Posterior vena cava (tissue), 2 donors: ENCODE measurements around the gene DNAJC4. TPM values are rescaled to one million over a fixed set of nuclear protein-coding genes. Genes with fewer than 3 reads are reported as not detected.
A peak's percentile ranks its signal among the peaks of the same experiment; 100 is the strongest.

Experiments
- DNase-seq: peaks from one replicate; pipeline ENCODE4 v3.0.0-alpha.2; 2020; ENCODE audit warnings: low spot score
- intact Hi-C, 2 donors: fragments of 100-400 bp; cut with DNase I; formaldehyde crosslinking; loops; one replicate each; pipeline versions ENCODE4 v1.14.1 to v1.14.2; 2022 to 2023
- total RNA-seq, 2 donors: library from RNA; stranded (reverse); fragmentation: NEBNext Ultra II Directional; extraction: Animal tissue kit (Norgen Biotek cat#: 25700); gene quantifications; one replicate each; pipeline ENCODE4 v1.2.1, GENCODE V29; 2021
- donor health status: DM: yes; HTN: yes; CAD: no.
- donor health status: DM: yes; HTN: yes; CAD: no.

Gene DNAJC4
- total RNA-seq, 2 donors from 2014 or later: 16.1 to 21.3 TPM

DNA sequence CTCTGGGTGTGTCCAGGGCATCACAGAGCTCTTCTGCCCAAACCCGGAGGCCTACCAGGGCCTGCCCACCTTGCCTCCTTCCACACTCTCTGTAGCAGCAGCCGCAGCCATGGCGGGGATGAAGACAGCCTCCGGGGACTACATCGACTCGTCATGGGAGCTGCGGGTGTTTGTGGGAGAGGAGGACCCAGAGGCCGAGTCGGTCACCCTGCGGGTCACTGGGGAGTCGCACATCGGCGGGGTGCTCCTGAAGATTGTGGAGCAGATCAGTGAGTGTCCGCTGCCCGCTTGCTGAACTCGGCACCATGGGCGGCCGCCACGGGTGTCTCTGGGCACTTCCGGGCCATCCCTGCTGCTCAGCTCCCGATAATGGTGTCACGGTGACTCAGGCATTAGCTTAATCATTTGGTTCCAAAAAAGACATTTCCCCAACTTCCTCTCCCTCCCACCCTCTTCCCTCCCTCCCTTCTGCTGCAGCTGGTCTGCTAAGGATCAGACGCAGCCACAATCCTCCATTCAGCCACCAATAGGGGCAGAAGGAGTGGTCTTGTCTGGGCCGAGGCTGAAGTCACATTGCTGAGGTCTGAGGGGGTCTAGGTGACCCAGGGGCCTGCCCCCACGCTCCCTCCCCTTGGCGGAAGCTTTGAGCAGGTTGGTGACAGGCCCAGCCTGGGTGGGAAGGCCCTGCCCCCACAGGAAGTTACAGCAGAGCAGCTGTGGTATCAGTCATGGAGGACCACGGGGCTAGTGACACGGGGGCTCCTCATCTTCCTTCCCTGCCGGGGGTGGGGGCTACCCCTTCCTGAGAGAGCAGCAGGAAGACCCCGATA, 22.9 kb upstream of the DNAJC4 start:
- DNase-seq: peak; percentile 94
- intact Hi-C loops: loop anchor here (1.0 to 10.0 kb wide), 3 partner anchors 16 to 95 kb away; partner anchors contain the start of genes CATSPERZ (in 1 of the 2) and KCNK4 (in 1 of the 2)

DNA sequence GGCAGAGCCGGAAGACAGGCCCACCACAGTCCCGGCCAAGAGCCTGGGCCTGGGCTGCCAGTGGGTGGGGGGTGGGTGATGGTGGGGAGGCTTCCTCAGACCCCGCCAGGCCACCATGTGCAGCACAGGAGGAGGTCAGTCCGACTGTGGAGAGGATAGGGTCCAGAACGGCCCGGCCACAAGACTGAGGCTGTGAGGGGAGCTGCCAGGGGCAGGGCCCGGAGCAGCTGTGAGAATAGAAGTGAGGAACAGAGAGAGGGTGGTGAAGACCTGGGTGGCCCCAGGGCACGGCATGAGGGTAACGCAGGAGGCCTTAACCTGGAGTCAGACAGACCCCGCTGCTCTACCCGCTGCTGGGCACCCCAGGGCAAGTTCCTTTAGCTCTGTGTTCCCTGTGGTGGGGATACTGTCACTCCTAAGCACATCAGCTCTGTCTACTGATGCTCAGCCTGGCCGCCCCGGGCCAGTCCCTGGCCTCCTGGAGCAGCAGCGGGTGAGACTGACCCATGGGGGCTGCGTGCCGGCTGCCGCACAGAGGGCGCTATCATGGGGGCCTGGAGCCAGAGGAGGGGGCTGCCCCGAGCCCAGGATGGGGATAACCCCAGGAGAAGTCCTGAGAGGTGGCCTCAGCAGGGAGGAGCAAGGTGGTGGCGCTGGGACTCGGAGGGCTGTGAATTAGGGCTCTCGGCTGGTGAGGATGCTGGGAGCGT, 22.1 kb upstream of the DNAJC4 start:
- intact Hi-C loops: loop anchor here (5.0 to 10.0 kb wide), 2 partner anchors 87 to 94 kb away; partner anchors contain the start of genes CATSPERZ (in 1 of the 2) and KCNK4 (in 1 of the 2)
- DNase-seq: peak; percentile 82

- DNase-seq: peak; percentile 83
- intact Hi-C loops: loop anchor here (5.0 to 10.0 kb wide), 2 partner anchors 86 to 93 kb away; partner anchors contain the start of genes CATSPERZ (in 1 of the 2) and KCNK4 (in 1 of the 2)
Observed at GRCh38 chr11:64208796-64209562, 21.4 kb upstream of the DNAJC4 start.

GRCh38 chr11:64209563-64209843, 20.8 kb upstream of the DNAJC4 start:
- intact Hi-C loops: loop anchor here (5.0 to 10.0 kb wide), 2 partner anchors 85 to 93 kb away; partner anchors contain the start of genes CATSPERZ (in 1 of the 2) and KCNK4 (in 1 of the 2)

DNA sequence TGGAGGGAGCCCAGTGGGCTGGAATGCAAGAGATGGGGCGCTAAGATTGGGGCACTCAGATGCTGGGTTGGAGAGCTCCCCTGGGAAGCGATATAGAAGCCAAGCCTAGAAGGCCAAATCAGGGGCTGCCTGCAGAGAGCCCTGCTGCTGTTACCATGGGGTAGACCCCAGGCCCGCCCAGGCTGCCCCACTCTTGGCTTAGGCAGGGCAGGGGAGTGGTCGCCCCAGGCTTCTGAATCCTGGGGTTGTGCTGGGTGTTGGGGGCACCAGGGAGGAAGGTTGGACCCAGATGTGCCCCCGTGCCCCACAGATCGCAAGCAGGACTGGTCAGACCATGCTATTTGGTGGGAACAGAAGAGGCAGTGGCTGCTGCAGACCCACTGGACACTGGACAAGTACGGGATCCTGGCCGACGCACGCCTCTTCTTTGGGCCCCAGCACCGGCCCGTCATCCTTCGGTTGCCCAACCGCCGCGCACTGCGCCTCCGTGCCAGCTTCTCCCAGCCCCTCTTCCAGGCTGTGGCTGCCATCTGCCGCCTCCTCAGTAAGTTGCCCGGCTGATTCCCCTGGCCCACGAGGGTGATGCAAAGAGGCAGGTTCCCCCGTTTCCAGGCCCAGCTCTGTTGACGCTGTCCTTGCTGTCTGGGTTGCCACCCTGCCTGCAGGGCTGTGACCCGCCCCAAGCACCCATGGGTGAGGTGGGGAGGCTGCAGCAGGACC, 19.9 kb upstream of the DNAJC4 start:
- no peak for DNase-seq
- intact Hi-C loops: no loop called here

More at GRCh38 chr11:64209563-64209843, 20.8 kb upstream of the DNAJC4 start:
- DNase-seq: no peak

DNA sequence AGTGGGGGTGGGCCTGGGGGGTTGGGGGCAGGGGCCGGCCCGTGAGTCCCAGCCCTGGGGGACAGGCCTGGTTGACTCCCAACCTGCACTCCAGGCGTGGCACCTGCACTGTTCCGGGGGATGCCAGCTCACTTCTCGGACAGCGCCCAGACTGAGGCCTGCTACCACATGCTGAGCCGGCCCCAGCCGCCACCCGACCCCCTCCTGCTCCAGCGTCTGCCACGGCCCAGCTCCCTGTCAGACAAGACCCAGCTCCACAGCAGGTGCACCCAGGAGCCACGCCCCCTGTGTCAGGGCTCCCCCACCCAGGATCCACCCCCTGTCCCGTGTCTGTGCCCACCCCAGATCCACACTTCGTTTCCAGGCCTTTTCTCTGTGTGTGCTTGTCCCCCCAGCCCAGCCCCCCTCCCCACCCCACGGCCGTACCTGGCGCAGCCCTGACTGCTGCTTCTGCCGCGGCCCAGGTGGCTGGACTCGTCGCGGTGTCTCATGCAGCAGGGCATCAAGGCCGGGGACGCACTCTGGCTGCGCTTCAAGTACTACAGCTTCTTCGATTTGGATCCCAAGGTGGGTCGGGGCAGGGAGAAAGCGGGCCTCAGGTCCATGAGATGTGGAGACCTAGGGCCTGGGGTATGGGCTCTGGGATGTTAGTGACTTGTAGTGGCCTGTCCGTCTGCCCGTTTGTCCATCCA, 19.0 kb upstream of the DNAJC4 start:
- DNase-seq: no peak
- intact Hi-C loops: no loop called here

DNA sequence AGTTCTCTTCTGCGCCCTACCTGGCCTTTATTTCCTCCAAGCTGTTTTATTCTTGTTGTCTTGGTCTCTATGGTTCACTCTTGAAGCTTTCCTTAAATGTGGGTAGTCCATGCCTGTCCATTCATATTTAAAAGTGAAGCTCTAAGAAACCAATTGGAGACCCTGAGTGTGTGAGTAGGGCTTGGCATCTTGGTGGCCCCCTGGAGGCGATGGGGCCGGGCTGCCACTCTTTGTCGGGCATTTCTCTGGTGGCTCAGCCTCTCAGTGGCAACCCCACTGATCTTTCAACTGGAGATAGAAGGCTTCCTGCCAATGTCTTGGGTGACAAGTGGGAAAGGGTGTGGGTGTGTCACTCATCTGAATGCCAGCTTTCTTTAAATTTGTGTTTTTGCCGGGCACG, 13.5 kb upstream of the DNAJC4 start:
- intact Hi-C loops: no loop called here

GRCh38 chr11:64218628-64219353, 11.6 kb upstream of the DNAJC4 start:
- DNase-seq: no peak
- intact Hi-C loops: loop anchor here in 1 of 2 donors (2.0 kb wide), 1 partner anchor 150 kb away; no protein-coding TSS in a partner anchor

More for the DNA sequence above, 13.5 kb upstream of the DNAJC4 start:
- DNase-seq: no peak

DNA sequence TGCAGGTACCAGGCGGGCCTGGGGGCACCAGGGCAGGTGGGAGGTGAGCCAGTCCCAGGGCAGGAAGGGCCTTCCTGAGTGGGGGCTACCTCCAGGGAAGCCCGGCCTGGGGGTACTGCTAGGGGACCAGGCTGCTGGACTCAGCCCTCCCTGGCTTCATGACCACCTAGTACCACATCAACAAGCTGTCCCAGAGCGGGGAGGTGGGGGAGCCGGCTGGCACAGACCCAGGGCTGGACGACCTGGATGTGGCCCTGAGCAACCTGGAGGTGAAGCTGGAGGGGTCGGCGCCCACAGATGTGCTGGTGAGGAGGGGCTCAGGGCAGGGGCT, 11.0 kb upstream of the DNAJC4 start:
- intact Hi-C loops: loop anchor here in 1 of 2 donors (2.0 kb wide), 1 partner anchor 151 kb away; no protein-coding TSS in a partner anchor
- DNase-seq: peak; percentile 77

DNA sequence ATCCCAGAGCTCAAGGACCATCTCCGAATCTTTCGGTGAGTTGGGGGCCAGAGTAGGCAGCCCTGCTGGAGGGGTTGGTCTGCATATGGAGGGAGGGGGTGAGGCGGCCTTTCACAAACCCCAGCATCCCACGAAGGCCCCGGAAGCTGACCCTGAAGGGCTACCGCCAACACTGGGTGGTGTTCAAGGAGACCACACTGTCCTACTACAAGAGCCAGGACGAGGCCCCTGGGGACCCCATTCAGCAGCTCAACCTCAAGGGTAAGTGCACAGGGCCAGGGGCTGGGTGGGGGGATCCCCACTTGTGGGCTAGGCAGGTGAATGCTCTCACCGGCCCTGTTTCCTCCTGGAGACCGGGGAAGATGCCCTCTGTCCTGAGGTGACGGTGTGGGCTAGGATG, 10.6 kb upstream of the DNAJC4 start:
- DNase-seq: peak; percentile 74
- intact Hi-C loops: loop anchor here in 1 of 2 donors (2.0 kb wide), 1 partner anchor 151 kb away; no protein-coding TSS in a partner anchor

DNA sequence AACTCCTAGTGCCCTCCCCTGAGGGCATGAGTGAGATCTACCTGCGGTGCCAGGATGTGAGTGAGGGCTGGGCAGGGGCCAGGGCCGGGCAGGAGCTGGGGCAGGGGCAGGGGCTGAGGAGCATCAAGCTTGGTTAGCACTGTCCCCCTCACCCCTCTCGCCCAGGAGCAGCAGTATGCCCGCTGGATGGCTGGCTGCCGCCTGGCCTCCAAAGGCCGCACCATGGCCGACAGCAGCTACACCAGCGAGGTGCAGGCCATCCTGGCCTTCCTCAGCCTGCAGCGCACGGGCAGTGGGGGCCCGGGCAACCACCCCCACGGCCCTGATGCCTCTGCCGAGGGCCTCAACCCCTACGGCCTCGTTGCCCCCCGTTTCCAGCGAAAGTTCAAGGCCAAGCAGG, 10.1 kb upstream of the DNAJC4 start:
- DNase-seq: peak; percentile 68
- intact Hi-C loops: no loop called here

DNA sequence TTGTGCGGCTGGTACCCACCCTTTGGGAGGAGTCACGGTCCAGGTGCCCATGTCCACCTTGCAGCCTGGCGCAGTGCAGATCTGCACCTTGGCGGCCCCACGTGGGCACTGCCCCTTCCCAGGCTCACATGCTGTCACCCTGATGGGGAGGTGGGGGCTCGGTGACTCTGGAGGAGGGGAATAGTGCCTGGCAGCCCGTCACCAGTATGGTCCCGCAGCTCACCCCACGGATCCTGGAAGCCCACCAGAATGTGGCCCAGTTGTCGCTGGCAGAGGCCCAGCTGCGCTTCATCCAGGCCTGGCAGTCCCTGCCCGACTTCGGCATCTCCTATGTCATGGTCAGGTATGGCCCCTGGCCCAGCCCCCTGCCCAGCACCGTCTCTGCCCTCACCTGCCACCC, 9.6 kb upstream of the DNAJC4 start:
- DNase-seq: peak; percentile 79
- intact Hi-C loops: no loop called here

DNA sequence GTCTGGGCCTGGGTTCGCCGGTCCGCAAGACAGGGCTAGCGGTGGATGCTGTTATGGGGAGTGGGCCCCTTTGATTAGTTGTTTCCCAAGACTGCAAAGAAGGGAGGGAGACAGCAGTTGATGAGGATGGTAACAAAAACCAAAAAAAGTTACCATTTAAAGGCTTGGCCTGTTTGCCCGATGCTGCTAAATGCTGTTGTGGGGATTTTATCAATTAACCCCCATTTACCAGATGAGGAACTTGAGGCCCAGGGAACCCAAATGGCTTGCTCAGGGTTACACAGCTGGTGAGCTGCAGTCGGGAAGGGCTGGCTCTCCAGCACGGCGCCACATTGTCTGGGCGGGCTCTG, 7.7 kb upstream of the DNAJC4 start:
- no peak for DNase-seq
- intact Hi-C loops: no loop called here

DNA sequence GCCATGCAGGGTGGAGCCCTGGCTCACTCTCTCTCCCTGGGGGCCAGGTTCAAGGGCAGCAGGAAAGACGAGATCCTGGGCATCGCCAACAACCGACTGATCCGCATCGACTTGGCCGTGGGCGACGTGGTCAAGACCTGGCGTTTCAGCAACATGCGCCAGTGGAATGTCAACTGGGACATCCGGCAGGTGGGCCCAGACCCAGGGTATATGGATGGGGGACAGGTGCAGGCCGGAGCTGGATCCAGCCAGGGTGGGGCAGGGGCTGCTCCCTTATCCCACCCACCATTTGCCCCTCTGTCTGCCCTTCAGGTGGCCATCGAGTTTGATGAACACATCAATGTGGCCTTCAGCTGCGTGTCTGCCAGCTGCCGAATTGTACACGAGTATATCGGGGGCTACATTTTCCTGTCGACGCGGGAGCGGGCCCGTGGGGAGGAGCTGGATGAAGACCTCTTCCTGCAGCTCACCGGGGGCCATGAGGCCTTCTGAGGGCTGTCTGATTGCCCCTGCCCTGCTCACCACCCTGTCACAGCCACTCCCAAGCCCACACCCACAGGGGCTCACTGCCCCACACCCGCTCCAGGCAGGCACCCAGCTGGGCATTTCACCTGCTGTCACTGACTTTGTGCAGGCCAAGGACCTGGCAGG, 7.2 kb upstream of the DNAJC4 start:
- peak; percentile 72 for DNase-seq

DNA sequence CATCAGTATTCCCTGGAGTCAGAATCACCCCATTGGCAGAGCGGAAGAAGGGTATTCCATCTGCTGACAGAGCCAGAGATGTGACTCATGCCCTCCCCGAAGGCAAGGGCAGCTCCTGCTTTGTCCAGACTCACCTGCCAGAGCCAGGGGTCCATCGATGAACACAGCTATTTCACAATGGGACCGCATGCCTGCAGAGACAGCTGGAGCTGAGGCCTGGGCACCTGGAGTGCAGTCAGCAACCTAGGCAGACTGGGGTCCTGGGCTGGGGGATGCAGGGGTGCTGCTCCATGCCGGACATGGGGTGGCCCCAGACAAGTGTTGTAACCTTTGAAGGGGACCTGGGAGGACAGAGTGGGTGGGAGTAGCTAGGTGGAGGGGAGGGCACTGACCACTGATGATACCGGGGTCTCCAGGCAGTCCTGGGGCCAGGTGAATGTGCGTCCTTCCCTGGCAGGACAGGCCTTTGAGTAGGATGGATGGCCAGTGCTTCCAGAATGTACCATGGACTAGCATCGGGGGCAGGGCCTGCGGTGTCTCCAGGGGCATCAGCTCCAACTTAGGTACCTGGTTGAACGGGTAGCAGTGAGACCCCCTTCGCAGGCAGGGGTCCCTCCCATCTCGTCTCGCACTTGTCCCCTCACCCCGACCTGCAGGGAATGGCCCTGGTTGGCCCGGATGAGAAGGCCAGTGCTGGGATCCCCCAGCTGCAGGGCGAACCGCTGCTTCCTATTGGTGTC, 6.0 kb upstream of the DNAJC4 start:
- intact Hi-C loops: no loop called here
- DNase-seq: peak; percentile 73

More for the DNA sequence above, 7.2 kb upstream of the DNAJC4 start:
- intact Hi-C loops: loop anchor here in 1 of 2 donors (1.0 kb wide), 1 partner anchor 16 kb away; no protein-coding TSS in a partner anchor

GRCh38 chr11:64224891-64225607, 5.3 kb upstream of the DNAJC4 start:
- DNase-seq: peak; percentile 83
- intact Hi-C loops: no loop called here
